ENCODE results near the gene CNDP2.
"Not testable (repeated sequence)": the region's sequence is repeated elsewhere in the genome, so short reads cannot be mapped to it uniquely, and the experiment has no call there.

Gene CNDP2

GRCh38 chr18:74517236-74517630, 21.1 kb downstream of the CNDP2 start:
- DNase-seq (ENCODE audit: low read depth in 3 of 3) = no peak

GRCh38 chr18:74518456-74519295, 22.5 kb downstream of the CNDP2 start:
- no peak for DNase-seq (ENCODE audit: low read depth in 3 of 3)

- no peak for DNase-seq (ENCODE audit: low read depth in 3 of 3)
These were observed 23.3 kb downstream of the CNDP2 start for GRCh38 chr18:74519320-74520095.

GRCh38 chr18:74520096-74520833, 24.1 kb downstream of the CNDP2 start:
- no peak for DNase-seq (ENCODE audit: low read depth in 3 of 3)

GRCh38 chr18:74521068-74521725, 25.0 kb downstream of the CNDP2 start:
- no peak for DNase-seq (ENCODE audit: low read depth in 3 of 3)

- DNase-seq (ENCODE audit: low read depth in 3 of 3) = no peak
These were observed 26.7 kb downstream of the CNDP2 start for GRCh38 chr18:74522635-74523548.

- DNase-seq (ENCODE audit: low read depth in 3 of 3) = no peak
These were observed 27.9 kb downstream of the CNDP2 start for GRCh38 chr18:74524097-74524496.

GRCh38 chr18:74524915-74525314, 28.8 kb downstream of the CNDP2 start:
- DNase-seq (ENCODE audit: low read depth in 3 of 3) = not testable (repeated sequence)

GRCh38 chr18:74525741-74526140, 29.6 kb downstream of the CNDP2 start:
- no peak for DNase-seq (ENCODE audit: low read depth in 3 of 3)

GRCh38 chr18:74526488-74526887, 30.3 kb downstream of the CNDP2 start:
- DNase-seq (ENCODE audit: low read depth in 3 of 3) = no peak

- DNase-seq (ENCODE audit: low read depth in 3 of 3) = no peak
These were observed 32.3 kb downstream of the CNDP2 start for GRCh38 chr18:74528478-74528877.

- no peak for DNase-seq (ENCODE audit: low read depth in 3 of 3)
These were observed 32.8 kb downstream of the CNDP2 start for GRCh38 chr18:74528913-74529312.

GRCh38 chr18:74529378-74529777, 33.2 kb downstream of the CNDP2 start:
- DNase-seq (ENCODE audit: low read depth in 3 of 3) = no peak

- DNase-seq (ENCODE audit: low read depth in 3 of 3) = no peak
These were observed 33.8 kb downstream of the CNDP2 start for GRCh38 chr18:74529811-74530583.

- DNase-seq (ENCODE audit: low read depth in 3 of 3) = no peak
These were observed 34.4 kb downstream of the CNDP2 start for GRCh38 chr18:74530584-74530862.

- DNase-seq (ENCODE audit: low read depth in 3 of 3) = no peak
These were observed 34.9 kb downstream of the CNDP2 start for GRCh38 chr18:74531043-74531442.

GRCh38 chr18:74532511-74533025, 36.4 kb downstream of the CNDP2 start:
- DNase-seq (ENCODE audit: low read depth in 3 of 3) = no peak

- no peak for DNase-seq (ENCODE audit: low read depth in 3 of 3)
These were observed 37.5 kb downstream of the CNDP2 start for GRCh38 chr18:74533666-74534065.

- no peak for DNase-seq (ENCODE audit: low read depth in 3 of 3)
These were observed 38.2 kb downstream of the CNDP2 start, which contains the start of gene CNDP1 for GRCh38 chr18:74534150-74534969. CNDP1 (plus strand) TSS chr18:74534500; CDS start chr18:74534668, 168 bp downstream.
